GM12878 (cell line): ENCODE results near the gene TCN1.

Source experiments
- ATF3 ChIP-seq: IDR thresholded peaks from 2 replicates; pipeline ENCODE4 v1.6.1; 2011; ENCODE audit warnings: low read depth, mild to moderate bottlenecking, low read length, moderate library complexity, borderline replicate concordance; ENCODE audit errors: extremely low read depth
- CBX3 ChIP-seq: fragments of 200-600 bp; sonication (generic); IDR thresholded peaks from 2 replicates; pipeline ENCODE4 v1.6.1; 2016; ENCODE audit warnings: low read depth, borderline replicate concordance
- CTCF ChIP-seq, 3 experiments: IDR thresholded peaks in 2 of 3; conservative IDR thresholded peaks in 1 of 3; 2 replicates each; pipeline ENCODE4 v1.5.1; 2011; ENCODE audit warnings: low read depth in 3 of 3, low read length in 3 of 3, mild to moderate bottlenecking in 3 of 3, control low read depth in 2 of 3, moderate library complexity in 2 of 3, inconsistent platforms in 1 of 3, mixed read lengths in 1 of 3; ENCODE audit not compliant: control insufficient read depth in 2 of 3, insufficient read depth in 1 of 3; ENCODE audit errors: extremely low read depth in 1 of 3
- ELK1 ChIP-seq: IDR thresholded peaks from 2 replicates; pipeline ENCODE4 v1.6.1; 2012; ENCODE audit warnings: low read depth, low read length, improper control_type of control experiment
- EZH2 ChIP-seq: IDR thresholded peaks from 2 replicates; pipeline ENCODE4 v1.6.1; 2012; ENCODE audit warnings: low read depth, mild to moderate bottlenecking, control low read depth, inconsistent platforms, low read length, borderline replicate concordance; ENCODE audit not compliant: control insufficient read depth
- POLR2A ChIP-seq: IDR thresholded peaks from 2 replicates; pipeline ENCODE4 v1.6.1; 2011; ENCODE audit warnings: low read depth, mild to moderate bottlenecking, low read length
- RFX5 ChIP-seq: IDR thresholded peaks from 2 replicates; pipeline ENCODE4 v1.6.1; 2011; ENCODE audit warnings: low read depth, low read length, improper control_type of control experiment
- ZZZ3 ChIP-seq: IDR thresholded peaks from 2 replicates; pipeline ENCODE4 v1.6.1; 2011; ENCODE audit warnings: low read depth; ENCODE audit not compliant: control insufficient read depth, insufficient read length

GRCh38 chr11:59866397-59866796 is at the start of gene TCN1:
- no peak for TF ChIP-seq EZH2
- no peak for TF ChIP-seq ATF3
- no peak for TF ChIP-seq ELK1
- no peak for TF ChIP-seq CTCF (IDR thresholded peaks at IDR 0.05 in 2 of 3, conservative IDR thresholded peaks at IDR 0.05 in 1 of 3; ENCODE audit: control insufficient read depth in 2 of 3, extremely low read depth in 1 of 3, insufficient read depth in 1 of 3, low read depth in 3 of 3, low read length in 3 of 3)
- TF ChIP-seq RFX5: no peak
- TF ChIP-seq CBX3: no peak
- no peak for TF ChIP-seq ZZZ3
- no peak for TF ChIP-seq POLR2A
